Measurements from ENCODE around the gene MBD1.
"Not testable (repeated sequence)": the region's sequence is repeated elsewhere in the genome, so short reads cannot be mapped to it uniquely, and the experiment has no call there.

Gene MBD1

GRCh38 chr18:50281295-50281971 lies at the start of gene MBD1:
TSS of gene MBD1 (minus strand) at chr18:50281523. CDS start at chr18:50279992, 1,531 bp downstream.
- DNase-seq (ENCODE audit: low spot score) = peak; percentile 97
- H3K4me3 Mint-ChIP-seq = peak within 1 kb of the TSS; percentile 90
- no peaks in the 10 kb centered on the region for H3K9me3 Mint-ChIP-seq
- peaks cover 36% of the 10 kb centered on the region for H3K4me1 Mint-ChIP-seq (ENCODE audit: low read depth)
- peaks cover 68% of the 10 kb centered on the region for H3K36me3 Mint-ChIP-seq (ENCODE audit: low read depth)
- H3K27me3 Mint-ChIP-seq (ENCODE audit: low read depth) = no peaks in the 10 kb centered on the region
- peak within 1 kb of the TSS; percentile 95 for H3K27ac Mint-ChIP-seq

DNA sequence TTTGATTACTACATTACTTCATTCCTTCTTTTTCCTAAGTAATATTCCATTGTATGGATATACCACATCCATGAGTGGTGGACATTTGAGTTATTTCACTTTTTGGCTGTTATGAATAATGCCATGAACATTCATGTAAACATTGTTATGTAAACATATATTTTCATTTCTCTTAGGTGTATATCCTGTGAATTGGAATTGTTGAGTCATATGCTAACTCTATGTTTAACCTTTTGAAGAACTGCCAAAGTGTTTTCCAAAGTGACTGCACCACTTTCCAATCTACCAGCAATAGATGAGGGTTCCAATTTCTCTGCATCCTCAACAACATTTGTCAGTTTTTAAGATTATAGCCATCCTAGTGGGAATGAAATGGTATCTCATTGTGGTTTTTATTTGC lies 48.9 kb upstream of the MBD1 start:
- Mint-ChIP-seq H3K4me3 (no peak overlapping the region), H3K27me3 (ENCODE audit: low read depth) (peaks cover 27% of the 10 kb centered on the region)
- DNase-seq (ENCODE audit: low spot score) = no peak

GRCh38 chr18:50327983-50328382 lies 46.7 kb upstream of the MBD1 start:
- Mint-ChIP-seq H3K4me1 (ENCODE audit: low read depth) (peaks cover 2% of the 10 kb centered on the region), H3K27ac (no peak overlapping the region), H3K9me3 (peaks cover 3% of the 10 kb centered on the region), H3K36me3 (ENCODE audit: low read depth) (peaks cover 2% of the 10 kb centered on the region), H3K27me3 (ENCODE audit: low read depth) (peaks cover 29% of the 10 kb centered on the region), H3K4me3 (no peak overlapping the region)
- no peak for DNase-seq (ENCODE audit: low spot score)

More for the DNA sequence above, 48.9 kb upstream of the MBD1 start:
- Mint-ChIP-seq H3K36me3 (ENCODE audit: low read depth) (no peaks in the 10 kb centered on the region), H3K27ac (no peak overlapping the region), H3K9me3 (peaks cover 3% of the 10 kb centered on the region), H3K4me1 (ENCODE audit: low read depth) (peaks cover 2% of the 10 kb centered on the region)

DNA sequence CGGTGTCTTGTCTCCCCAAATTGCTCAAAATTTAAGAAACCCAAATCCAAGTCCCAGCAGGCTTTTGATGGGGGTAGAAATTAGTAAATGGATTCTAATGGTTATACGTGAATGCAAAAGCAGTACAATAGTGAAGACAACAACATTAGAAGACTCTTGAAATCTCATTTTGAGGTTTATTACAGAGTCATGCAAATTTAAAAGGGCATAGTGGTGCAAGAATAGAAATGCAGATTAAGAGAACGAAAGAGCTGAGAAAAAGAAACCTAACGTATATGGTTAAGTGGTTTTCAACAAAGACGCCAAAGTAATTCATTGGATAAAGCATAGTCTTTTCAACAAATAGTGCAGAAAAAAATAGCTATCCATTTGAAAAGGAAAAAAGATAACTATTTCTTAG lies 39.4 kb upstream of the MBD1 start:
- Mint-ChIP-seq H3K27ac (peak overlapping the region; percentile 83), H3K9me3 (peaks cover 5% of the 10 kb centered on the region), H3K27me3 (ENCODE audit: low read depth) (peaks cover 9% of the 10 kb centered on the region), H3K4me1 (ENCODE audit: low read depth) (peaks cover 26% of the 10 kb centered on the region), H3K36me3 (ENCODE audit: low read depth) (peaks cover 2% of the 10 kb centered on the region), H3K4me3 (peak overlapping the region; percentile 77)
- DNase-seq (ENCODE audit: low spot score) = no peak

- DNase-seq (ENCODE audit: low spot score) = no peak
- Mint-ChIP-seq H3K9me3 (peaks cover 5% of the 10 kb centered on the region), H3K36me3 (ENCODE audit: low read depth) (no peaks in the 10 kb centered on the region), H3K4me3 (no peak overlapping the region), H3K4me1 (ENCODE audit: low read depth) (peaks cover 22% of the 10 kb centered on the region), H3K27ac (no peak overlapping the region), H3K27me3 (ENCODE audit: low read depth) (peaks cover 18% of the 10 kb centered on the region)
These were observed 34.0 kb upstream of the MBD1 start for GRCh38 chr18:50315100-50315871.

GRCh38 chr18:50313873-50314460 lies 32.6 kb upstream of the MBD1 start:
- Mint-ChIP-seq H3K4me3 (no peak overlapping the region), H3K36me3 (ENCODE audit: low read depth) (no peaks in the 10 kb centered on the region), H3K4me1 (ENCODE audit: low read depth) (peaks cover 13% of the 10 kb centered on the region), H3K9me3 (peaks cover 5% of the 10 kb centered on the region), H3K27ac (no peak overlapping the region), H3K27me3 (ENCODE audit: low read depth) (peaks cover 22% of the 10 kb centered on the region)
- no peak for DNase-seq (ENCODE audit: low spot score)

DNA sequence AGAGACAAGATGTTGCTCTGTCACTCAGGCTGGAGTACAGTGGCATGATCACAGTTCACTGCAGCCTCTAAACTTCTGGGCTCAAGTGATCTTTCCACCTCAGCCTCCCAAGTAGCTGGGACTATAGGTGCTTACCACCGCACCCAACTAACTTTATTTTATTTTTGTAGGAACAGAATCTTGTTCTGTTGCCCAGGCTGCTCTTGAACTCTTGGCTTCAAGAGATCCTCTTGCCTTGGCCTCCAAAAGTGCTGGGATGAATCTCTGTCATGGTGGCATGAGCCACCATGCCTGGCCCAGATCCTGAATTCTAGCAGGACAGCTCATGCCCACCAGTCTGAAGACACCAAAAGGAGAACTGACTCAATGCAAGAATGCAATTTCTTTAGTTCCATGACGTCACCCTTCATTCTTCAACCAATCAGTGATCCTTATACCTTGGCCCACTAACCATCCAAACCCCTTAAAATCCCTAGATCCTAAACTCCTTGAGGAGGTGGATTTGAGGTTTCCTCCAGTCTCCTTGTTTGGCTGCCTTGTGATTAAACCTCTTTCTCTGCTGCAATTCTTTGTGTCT lies 31.8 kb upstream of the MBD1 start:
- Mint-ChIP-seq H3K27ac (no peak overlapping the region), H3K4me3 (no peak overlapping the region)

DNA sequence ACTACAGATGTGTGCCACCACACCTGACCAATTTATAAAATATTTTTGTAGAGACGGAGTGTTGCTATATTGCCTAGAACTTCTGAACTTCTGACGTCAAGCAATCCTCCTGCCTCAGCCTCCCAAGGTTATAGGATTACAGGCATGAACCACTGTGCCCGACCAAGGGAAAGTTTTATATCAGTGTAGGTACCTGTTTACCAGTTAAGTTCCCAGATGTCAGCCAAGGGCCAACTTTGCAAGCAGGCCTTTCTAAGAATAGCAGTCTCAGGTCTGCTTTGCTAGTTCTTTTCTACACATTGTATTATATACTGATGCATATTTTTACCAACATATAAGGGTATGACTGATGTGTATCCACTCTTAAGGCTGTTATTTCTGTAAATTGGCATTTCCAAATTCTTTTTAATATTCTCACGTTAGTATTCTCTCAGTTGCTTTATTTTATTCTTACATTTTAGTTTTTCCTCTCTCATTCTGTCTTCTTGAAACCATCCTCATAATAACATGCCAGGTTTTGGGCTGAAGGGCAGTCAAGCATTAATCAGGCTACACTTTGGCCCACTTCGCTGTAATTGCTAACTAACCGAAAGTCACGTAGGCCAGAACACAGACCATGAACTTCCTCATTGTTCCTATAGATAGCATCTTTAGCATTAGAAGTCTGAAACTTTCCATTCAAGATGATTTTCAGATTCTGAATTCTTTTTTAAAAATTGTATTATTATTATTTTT lies 31.1 kb upstream of the MBD1 start:
- H3K4me3 Mint-ChIP-seq = no peak overlapping the region
- H3K4me1 Mint-ChIP-seq (ENCODE audit: low read depth) = peaks cover 17% of the 10 kb centered on the region
- no peaks in the 10 kb centered on the region for H3K36me3 Mint-ChIP-seq (ENCODE audit: low read depth)

More for the DNA sequence above, 31.8 kb upstream of the MBD1 start:
- H3K9me3 Mint-ChIP-seq = peaks cover 7% of the 10 kb centered on the region
- H3K27me3 Mint-ChIP-seq (ENCODE audit: low read depth) = peaks cover 19% of the 10 kb centered on the region
- peaks cover 11% of the 10 kb centered on the region for H3K4me1 Mint-ChIP-seq (ENCODE audit: low read depth)
- no peaks in the 10 kb centered on the region for H3K36me3 Mint-ChIP-seq (ENCODE audit: low read depth)
- no peak for DNase-seq (ENCODE audit: low spot score)

DNA sequence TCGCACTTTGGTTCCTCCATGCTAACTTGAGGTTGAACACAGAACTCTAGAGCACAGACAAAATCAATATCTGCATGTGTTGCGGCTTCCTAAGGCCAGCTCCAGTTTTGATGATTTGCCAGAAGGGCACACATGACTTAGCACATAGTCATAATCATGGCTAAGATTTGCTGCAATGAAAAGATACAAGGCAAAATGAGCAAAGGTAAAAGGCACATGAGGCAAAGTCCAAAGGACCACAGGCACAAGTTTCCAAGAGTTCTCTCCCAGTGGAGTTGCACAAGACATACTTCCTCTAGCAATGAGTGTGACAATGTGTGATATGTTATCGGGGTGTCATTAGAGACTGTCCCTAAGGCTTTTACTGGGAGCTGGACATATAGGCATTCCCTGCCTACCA lies 30.3 kb upstream of the MBD1 start:
- H3K27ac Mint-ChIP-seq = no peak overlapping the region
- DNase-seq (ENCODE audit: low spot score) = no peak
- peaks cover 2% of the 10 kb centered on the region for H3K9me3 Mint-ChIP-seq
- no peaks in the 10 kb centered on the region for H3K36me3 Mint-ChIP-seq (ENCODE audit: low read depth)
- peaks cover 19% of the 10 kb centered on the region for H3K27me3 Mint-ChIP-seq (ENCODE audit: low read depth)
- no peak overlapping the region for H3K4me3 Mint-ChIP-seq
- peaks cover 25% of the 10 kb centered on the region for H3K4me1 Mint-ChIP-seq (ENCODE audit: low read depth)

More for the DNA sequence above, 31.1 kb upstream of the MBD1 start:
- DNase-seq (ENCODE audit: low spot score) = no peak
- no peak overlapping the region for H3K27ac Mint-ChIP-seq
- peaks cover 7% of the 10 kb centered on the region for H3K9me3 Mint-ChIP-seq
- peaks cover 19% of the 10 kb centered on the region for H3K27me3 Mint-ChIP-seq (ENCODE audit: low read depth)

DNA sequence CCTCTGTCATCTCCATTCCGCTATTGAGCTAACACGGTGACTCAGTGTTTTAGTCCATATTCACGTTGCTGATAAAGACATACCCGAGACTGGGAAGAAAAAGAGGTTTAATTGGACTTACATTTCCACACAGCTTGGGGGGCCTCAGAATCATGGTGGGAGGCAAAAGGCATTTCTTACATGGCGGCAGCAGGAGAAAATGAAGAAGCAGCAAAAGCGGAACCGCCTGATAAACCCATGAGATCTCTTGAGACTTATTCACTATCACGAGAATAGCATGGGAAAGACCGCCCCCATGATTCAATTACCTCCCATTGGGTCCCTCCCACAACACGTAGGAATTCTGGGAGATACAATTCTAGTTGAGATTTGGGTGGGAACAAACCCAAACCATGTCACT lies 28.8 kb upstream of the MBD1 start:
- H3K27ac Mint-ChIP-seq = no peak overlapping the region
- H3K4me1 Mint-ChIP-seq (ENCODE audit: low read depth) = peaks cover 25% of the 10 kb centered on the region
- no peaks in the 10 kb centered on the region for H3K36me3 Mint-ChIP-seq (ENCODE audit: low read depth)
- peaks cover 24% of the 10 kb centered on the region for H3K27me3 Mint-ChIP-seq (ENCODE audit: low read depth)
- H3K4me3 Mint-ChIP-seq = no peak overlapping the region
- no peak for DNase-seq (ENCODE audit: low spot score)
- H3K9me3 Mint-ChIP-seq = peaks cover 12% of the 10 kb centered on the region

- not testable (repeated sequence) for DNase-seq (ENCODE audit: low spot score); H3K27ac Mint-ChIP-seq; H3K36me3 Mint-ChIP-seq (ENCODE audit: low read depth); H3K4me3 Mint-ChIP-seq
- peaks cover 24% of the 10 kb centered on the region for H3K27me3 Mint-ChIP-seq (ENCODE audit: low read depth)
- peaks cover 25% of the 10 kb centered on the region for H3K4me1 Mint-ChIP-seq (ENCODE audit: low read depth)
- H3K9me3 Mint-ChIP-seq = peaks cover 17% of the 10 kb centered on the region
These were observed 27.5 kb upstream of the MBD1 start for GRCh38 chr18:50308851-50309250.

DNA sequence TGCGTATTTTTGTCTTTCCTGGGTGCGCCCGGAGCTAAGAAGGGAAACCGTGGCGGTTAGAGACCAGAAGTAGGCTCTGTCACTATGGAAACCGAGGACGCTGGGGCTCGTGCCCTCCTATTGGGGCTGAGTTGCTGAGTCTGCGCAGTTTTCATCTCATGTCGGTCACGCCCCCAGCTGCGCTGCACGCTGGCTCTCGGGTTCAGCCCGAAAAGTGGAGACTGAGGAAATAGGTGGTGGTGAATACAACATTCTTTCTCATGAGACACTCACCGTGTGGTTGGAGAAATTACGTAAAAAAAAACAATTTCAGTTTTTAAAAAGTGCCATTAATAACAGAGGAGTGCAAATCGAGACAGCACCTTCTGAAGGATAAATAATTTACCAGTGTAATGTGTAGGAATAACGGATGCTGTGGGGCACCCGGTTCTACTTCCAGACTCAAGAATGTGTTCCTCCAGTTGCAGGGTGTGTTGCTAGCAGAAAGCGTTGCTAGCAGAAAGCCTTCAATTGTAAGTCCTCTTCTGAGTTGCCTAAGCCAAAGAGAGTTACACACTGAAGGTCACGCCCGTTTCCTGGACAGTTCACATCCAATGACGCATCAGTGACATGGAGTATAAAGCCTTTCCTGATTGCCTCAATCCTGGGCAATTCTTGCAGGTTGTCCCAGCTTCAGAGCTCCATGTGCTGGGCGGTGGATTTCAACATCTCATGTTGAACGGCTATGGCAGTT lies 26.6 kb upstream of the MBD1 start:
- Mint-ChIP-seq H3K27ac (peak overlapping the region; percentile 90), H3K4me3 (peak overlapping the region; percentile 94), H3K9me3 (peaks cover 17% of the 10 kb centered on the region), H3K4me1 (ENCODE audit: low read depth) (peaks cover 23% of the 10 kb centered on the region), H3K27me3 (ENCODE audit: low read depth) (peaks cover 32% of the 10 kb centered on the region), H3K36me3 (ENCODE audit: low read depth) (no peaks in the 10 kb centered on the region)
- DNase-seq (ENCODE audit: low spot score) = peak; percentile 86

DNA sequence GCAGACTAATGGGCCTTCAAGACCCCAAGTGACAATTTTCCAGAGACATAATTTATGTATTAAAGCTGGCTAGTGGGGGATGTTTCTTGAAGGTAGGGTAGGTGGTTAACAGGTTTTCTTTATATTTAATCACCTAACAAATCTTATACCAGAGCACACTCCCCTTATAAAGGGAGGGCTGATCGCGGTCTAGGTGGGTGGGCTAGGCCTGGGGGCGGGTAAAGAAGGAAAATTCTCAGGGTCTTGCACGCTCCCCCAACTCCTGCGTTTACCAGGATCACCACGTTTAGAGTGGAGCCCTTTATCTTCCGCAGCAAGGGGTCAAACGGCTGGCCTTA lies 26.0 kb upstream of the MBD1 start:
- H3K9me3 Mint-ChIP-seq = peaks cover 17% of the 10 kb centered on the region
- peaks cover 21% of the 10 kb centered on the region for H3K4me1 Mint-ChIP-seq (ENCODE audit: low read depth)
- peak overlapping the region; percentile 94 for H3K4me3 Mint-ChIP-seq
- peaks cover 37% of the 10 kb centered on the region for H3K27me3 Mint-ChIP-seq (ENCODE audit: low read depth)
- DNase-seq (ENCODE audit: low spot score) = no peak
- H3K36me3 Mint-ChIP-seq (ENCODE audit: low read depth) = no peaks in the 10 kb centered on the region
- H3K27ac Mint-ChIP-seq = peak overlapping the region; percentile 90

All from T-helper 2 cell treated with Interferon-gamma antibody and Interleukin-4, amounts not matched to agents 5 μg/mL and 100 μg/mL, for 36 hours (primary cell).